ENCODE measurements around the gene FRMPD3.

Gene FRMPD3

DNA sequence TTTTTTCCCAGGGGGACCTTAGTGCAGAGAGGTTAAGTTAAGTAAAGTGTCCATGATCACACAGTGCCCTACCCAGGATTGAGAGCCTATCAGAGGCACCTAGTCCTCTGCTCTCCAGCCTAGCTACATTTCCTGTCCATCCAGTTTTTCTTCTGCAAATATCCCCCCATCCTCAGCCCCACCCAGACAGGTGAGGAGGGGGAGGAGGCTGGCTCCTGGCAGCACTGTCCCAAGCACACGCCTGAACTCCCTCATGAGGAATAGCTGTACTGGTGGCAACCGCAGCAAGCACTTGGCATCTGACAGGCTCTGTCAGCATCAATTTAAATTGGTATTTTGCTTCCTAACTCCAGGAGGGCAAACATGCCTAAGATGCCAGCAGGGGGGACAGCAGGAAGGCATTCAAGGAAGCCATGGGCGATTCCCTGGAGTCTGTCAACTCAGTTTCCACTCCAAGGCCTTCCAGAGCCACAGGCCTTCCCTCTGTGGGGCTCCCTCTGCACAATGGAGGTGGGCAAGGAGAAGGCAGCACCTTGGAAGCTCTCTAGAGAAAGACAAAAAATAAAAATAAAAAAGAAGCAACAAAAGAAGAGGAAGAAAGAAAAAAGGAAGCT is 6.4 kb upstream of the FRMPD3 start:
- in situ Hi-C loops (cut with HindIII; ENCODE audit: low sequenced_read_pairs) = no loop called here
- no peak overlapping the region for H3K4me3 ChIP-seq (ENCODE audit: low read depth, low read length)
- TF ChIP-seq, protein P1, sequence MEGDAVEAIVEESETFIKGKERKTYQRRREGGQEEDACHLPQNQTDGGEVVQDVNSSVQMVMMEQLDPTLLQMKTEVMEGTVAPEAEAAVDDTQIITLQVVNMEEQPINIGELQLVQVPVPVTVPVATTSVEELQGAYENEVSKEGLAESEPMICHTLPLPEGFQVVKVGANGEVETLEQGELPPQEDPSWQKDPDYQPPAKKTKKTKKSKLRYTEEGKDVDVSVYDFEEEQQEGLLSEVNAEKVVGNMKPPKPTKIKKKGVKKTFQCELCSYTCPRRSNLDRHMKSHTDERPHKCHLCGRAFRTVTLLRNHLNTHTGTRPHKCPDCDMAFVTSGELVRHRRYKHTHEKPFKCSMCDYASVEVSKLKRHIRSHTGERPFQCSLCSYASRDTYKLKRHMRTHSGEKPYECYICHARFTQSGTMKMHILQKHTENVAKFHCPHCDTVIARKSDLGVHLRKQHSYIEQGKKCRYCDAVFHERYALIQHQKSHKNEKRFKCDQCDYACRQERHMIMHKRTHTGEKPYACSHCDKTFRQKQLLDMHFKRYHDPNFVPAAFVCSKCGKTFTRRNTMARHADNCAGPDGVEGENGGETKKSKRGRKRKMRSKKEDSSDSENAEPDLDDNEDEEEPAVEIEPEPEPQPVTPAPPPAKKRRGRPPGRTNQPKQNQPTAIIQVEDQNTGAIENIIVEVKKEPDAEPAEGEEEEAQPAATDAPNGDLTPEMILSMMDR (IDR thresholded peaks at IDR 0.05; ENCODE audit: low read depth, low read length, missing control alignments) = no peak
- DNase-seq (ENCODE audit: low read depth) = no peak

DNA sequence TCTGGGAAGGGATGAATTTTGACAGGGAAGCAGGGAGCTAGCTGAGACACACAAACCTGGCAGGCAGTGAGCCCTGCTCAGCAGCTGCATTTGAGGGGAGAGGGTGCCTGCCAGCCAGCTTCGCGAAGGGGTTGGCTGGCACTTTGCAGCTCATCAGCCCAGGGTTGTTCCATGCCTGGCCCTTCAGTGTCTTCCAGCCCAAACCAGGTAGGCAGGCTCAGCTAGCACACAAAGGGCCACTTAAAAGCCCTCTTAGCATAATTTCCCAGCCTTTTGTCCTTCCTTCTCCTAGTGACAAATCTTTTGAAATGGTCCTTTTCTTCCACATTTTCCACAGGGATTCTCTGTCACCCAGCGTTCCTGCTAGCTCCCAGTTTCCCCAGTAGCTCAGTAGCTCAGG is 4.3 kb upstream of the FRMPD3 start:
- DNase-seq (ENCODE audit: low read depth) = no peak
- no peak overlapping the region for H3K4me3 ChIP-seq (ENCODE audit: low read depth, low read length)
- in situ Hi-C loops (cut with HindIII; ENCODE audit: low sequenced_read_pairs) = no loop called here
- TF ChIP-seq, protein P1 (IDR thresholded peaks at IDR 0.05; ENCODE audit: low read depth, low read length, missing control alignments) = no peak

DNA sequence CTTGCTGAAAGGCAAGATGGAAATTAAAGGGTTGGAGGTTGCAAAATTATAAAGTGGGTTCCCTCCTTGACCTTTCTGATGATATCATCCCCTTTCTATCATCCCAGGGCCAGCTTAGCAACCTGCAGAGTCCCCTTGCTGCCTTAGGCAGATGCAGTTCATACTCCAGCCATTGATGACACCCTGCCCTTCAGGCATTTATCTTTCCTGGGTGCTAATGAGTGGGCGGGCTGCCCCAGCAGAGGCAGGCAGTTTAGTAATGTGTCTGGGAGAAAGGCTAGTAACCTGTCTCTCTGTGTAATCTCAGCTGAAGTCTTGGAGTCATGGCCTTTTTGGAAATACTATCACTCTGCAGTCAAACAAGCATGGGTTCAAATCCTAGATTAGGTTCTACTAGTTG is 3.8 kb upstream of the FRMPD3 start:
- no peak overlapping the region for H3K4me3 ChIP-seq (ENCODE audit: low read depth, low read length)
- DNase-seq (ENCODE audit: low read depth) = no peak
- TF ChIP-seq, protein P1 (IDR thresholded peaks at IDR 0.05; ENCODE audit: low read depth, low read length, missing control alignments) = no peak
- in situ Hi-C loops (cut with HindIII; ENCODE audit: low sequenced_read_pairs) = no loop called here

DNA sequence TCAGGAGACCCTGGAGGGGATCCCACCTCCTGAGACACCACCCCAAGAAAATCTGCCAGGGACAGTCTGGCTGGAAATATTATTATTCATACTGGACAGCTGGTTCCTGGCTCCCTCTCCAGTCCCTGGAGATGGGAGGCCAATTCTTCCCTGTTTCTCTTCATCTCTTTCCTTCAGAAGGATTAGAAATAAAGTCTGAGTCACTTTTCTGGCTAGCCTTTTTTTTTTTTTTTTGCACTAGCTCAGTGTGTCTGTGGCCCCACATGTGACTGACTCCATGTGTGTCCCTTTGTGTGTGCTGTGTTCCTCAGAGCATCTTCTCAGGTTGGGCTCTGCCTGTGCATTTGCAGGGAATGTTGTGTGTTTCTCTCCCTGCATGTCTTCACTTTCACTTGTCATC is 1.8 kb upstream of the FRMPD3 start:
- DNase-seq (ENCODE audit: low read depth) = no peak
- TF ChIP-seq, protein P1 (IDR thresholded peaks at IDR 0.05; ENCODE audit: low read depth, low read length, missing control alignments) = no peak
- no peak overlapping the region for H3K4me3 ChIP-seq (ENCODE audit: low read depth, low read length)
- in situ Hi-C loops (cut with HindIII; ENCODE audit: low sequenced_read_pairs) = no loop called here

DNA sequence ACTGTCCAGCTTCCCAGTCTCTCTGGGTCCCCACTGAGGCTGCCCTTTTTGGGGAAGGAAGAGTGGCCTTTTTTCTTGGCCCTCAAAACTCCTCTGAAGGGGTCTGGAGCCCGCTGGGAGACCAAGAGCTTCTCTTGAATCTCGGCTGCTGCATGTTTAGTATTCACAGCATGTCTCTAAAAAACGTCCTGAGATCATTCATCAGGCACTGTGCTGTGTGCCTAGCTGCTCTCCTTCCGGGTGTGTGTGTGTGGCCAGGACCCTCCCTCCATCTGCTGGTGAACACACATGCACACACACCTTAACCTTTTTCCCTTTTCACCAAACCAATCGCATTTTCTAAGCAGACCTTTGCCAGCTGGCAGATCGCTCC is 841 bp upstream of the FRMPD3 start:
- TF ChIP-seq, protein P1 (IDR thresholded peaks at IDR 0.05; ENCODE audit: low read depth, low read length, missing control alignments) = no peak
- no peak for DNase-seq (ENCODE audit: low read depth)
- H3K4me3 ChIP-seq (ENCODE audit: low read depth, low read length) = peak overlapping the region; percentile 41
- in situ Hi-C loops (cut with HindIII; ENCODE audit: low sequenced_read_pairs) = no loop called here

DNA sequence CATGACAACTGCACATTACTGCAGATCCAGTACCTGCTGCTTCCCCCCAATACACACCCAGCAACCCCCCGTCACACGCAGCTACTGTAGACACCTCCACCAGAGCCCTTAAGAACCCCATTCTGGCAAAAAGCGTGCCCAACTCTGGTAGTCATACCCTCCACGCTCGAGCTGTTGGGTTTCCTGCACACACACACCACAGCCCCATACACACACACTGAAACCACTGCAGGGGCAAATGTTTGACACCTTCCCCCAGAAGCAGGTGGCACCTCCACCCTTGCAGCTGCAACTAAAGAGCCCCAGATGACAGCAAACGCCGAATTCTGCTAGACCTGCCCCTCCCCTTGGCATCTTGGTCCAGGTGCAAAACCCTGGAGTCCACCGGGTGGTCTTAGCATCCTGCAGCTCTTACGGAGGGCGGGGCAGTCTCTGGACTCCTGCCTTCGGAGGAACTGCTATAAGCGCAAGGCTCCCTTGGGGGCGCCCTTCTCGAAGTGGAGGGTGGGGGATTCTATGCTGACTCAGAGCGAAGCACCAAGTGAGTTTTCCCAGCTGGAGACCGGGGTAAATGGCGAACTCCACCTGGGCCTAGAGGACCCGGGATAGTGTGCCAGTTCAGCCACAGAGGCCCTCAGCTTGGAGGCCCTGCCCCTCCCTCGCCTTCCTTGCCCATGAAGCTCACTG is 1.5 kb downstream of the FRMPD3 start:
- no peak overlapping the region for H3K4me3 ChIP-seq (ENCODE audit: low read depth, low read length)
- in situ Hi-C loops (cut with HindIII; ENCODE audit: low sequenced_read_pairs) = no loop called here
- TF ChIP-seq, protein P1 (IDR thresholded peaks at IDR 0.05; ENCODE audit: low read depth, low read length, missing control alignments) = no peak
- DNase-seq (ENCODE audit: low read depth) = no peak

Data from astrocyte of the cerebellum (primary cell).